SK-N-MC (cell line): ENCODE measurements around the gene THOP1.

ENCODE experiments used
- DNase-seq: peaks from one replicate; pipeline ENCODE4 v3.0.0-alpha.2; 2011; ENCODE audit warnings: low read depth, low spot score
- H3K27ac ChIP-seq: fragments of 200-600 bp; sonication (generic); 2 replicates; pipeline ENCODE4 v1.5.1; 2016; ENCODE audit warnings: mixed run types
- H3K36me3 ChIP-seq: fragments of 200-600 bp; sonication (generic); 2 replicates; pipeline ENCODE4 v1.6.1; 2017; ENCODE audit warnings: antibody characterized with exemption, low read length, mixed read lengths; ENCODE audit not compliant: insufficient read depth
- H3K4me3 ChIP-seq: fragments of 200-600 bp; sonication (generic); 2 replicates; pipeline ENCODE4 v1.5.1; 2016
- H3K9ac ChIP-seq: fragments of 200-600 bp; sonication (generic); 2 replicates; pipeline ENCODE4 v1.8.0; 2017; ENCODE audit warnings: mixed run types, mixed read lengths; ENCODE audit not compliant: insufficient read length
- H3K9me3 ChIP-seq: fragments of 200-600 bp; sonication (generic); 2 replicates; pipeline ENCODE4 v1.6.1; 2017; ENCODE audit warnings: low read depth, mild to moderate bottlenecking, antibody characterized with exemption, low read length, moderate library complexity, mixed read lengths
- EZH2 ChIP-seq: fragments of 200-600 bp; sonication (generic); IDR thresholded peaks from one replicate; pipeline ENCODE4 v1.6.1; 2017; ENCODE audit warnings: antibody characterized with exemption
- FOXP2 ChIP-seq: optimal IDR thresholded peaks from 2 replicates; pipeline ENCODE3; 2011; ENCODE audit warnings: mild to moderate bottlenecking, moderate library complexity; ENCODE audit not compliant: insufficient read depth; ENCODE audit errors: extremely low read length, control extremely low read depth
- POLR2AphosphoS5 ChIP-seq: IDR thresholded peaks from 2 replicates; pipeline ENCODE4 v1.6.1; 2012; ENCODE audit warnings: mild to moderate bottlenecking, low read depth, low read length, borderline replicate concordance

Gene THOP1

GRCh38 chr19:2765376-2765775, 19.9 kb upstream of the THOP1 start:
- Histone ChIP-seq H3K9ac (no peak overlapping the region), H3K9me3 (no peaks in the 10 kb centered on the region), H3K36me3 (peaks cover 36% of the 10 kb centered on the region; the same call in 1 of the 2 replicates), H3K27ac (no peak overlapping the region), H3K4me3 (no peak overlapping the region)
- DNase-seq = no peak
- TF ChIP-seq EZH2 (no peak), POLR2AphosphoS5 (no peak), FOXP2 (no peak)

DNA sequence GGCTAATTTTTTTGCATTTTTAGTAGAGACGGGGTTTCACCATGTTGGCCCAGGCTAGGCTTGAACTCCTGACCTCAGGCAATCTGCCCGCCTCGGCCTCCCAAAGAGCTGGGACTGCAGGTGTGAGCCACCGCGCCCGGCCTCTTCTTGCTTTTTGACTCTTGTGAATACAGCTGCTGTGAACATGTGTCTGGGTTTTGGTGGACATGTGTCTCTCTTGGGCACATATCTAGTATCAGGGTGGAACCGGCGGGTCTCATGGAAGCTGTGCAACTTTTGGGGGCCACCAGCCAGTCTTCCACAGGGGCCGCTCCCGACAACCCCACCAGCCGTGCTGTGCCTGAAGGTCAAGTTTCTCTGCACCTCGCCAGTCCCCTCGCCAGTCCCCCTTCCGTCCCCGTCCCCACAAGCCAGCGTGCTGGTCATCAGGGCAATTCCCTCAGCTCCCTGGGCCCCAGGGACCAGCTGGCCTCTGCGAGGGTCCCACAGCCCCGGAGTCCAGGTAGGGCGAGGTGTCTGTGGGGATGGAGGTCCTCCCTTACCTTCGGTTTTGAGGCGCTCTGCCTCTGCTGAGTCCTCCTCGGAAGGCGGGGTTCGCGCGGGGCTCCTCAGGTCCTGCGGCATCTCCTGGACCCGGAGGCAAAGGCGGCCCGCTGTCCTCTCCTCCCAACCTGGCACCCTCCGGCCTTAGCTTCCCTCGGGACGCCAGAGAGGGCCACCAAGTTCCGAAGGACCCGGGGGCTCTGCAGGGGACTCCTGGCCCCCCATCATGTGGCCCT, 18.5 kb upstream of the THOP1 start:
- no peak for TF ChIP-seq POLR2AphosphoS5
- no peak for TF ChIP-seq FOXP2
- Histone ChIP-seq H3K36me3 (peaks cover 30% of the 10 kb centered on the region; the same call in 1 of the 2 replicates), H3K27ac (no peak overlapping the region), H3K9me3 (no peaks in the 10 kb centered on the region), H3K4me3 (no peak overlapping the region), H3K9ac (no peak overlapping the region)
- DNase-seq = no peak

DNA sequence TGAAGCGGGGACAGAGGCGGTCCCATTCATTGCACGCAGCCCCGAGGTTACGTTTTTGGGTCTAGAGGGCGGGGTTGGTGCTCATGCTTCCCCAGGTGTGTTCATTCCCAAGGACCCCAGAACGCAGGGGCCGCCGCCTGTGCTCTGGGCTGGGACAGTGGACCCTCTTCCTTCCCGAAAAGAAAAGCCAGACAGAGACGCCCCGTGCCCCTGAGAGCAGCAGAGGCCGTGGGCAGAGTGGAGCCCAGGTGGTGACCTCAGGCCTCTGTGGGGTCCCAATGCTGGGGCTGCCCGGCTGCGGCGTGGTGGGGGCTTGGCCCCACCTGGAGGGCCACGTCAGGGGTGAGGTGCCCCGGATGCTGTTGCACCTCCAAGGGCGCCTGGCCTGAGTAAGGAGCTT, 17.6 kb upstream of the THOP1 start:
- TF ChIP-seq POLR2AphosphoS5 (no peak), FOXP2 (no peak), EZH2 (no peak)
- no peaks in the 10 kb centered on the region for H3K9me3 ChIP-seq
- no peak overlapping the region for H3K9ac ChIP-seq
- peaks cover 25% of the 10 kb centered on the region; the same call in 1 of the 2 replicates for H3K36me3 ChIP-seq
- no peak for DNase-seq
- no peak overlapping the region for H3K27ac ChIP-seq
- H3K4me3 ChIP-seq = no peak overlapping the region

- Histone ChIP-seq H3K4me3 (no peak overlapping the region), H3K36me3 (peaks cover 22% of the 10 kb centered on the region; the same call in 1 of the 2 replicates), H3K27ac (no peak overlapping the region), H3K9me3 (no peaks in the 10 kb centered on the region), H3K9ac (no peak overlapping the region)
- no peak for TF ChIP-seq POLR2AphosphoS5
- TF ChIP-seq EZH2 = no peak
- no peak for TF ChIP-seq FOXP2
- DNase-seq = no peak
These were observed 16.8 kb upstream of the THOP1 start for GRCh38 chr19:2768365-2769132.

GRCh38 chr19:2769218-2769617, 16.1 kb upstream of the THOP1 start:
- no peak overlapping the region for H3K4me3 ChIP-seq
- no peak overlapping the region for H3K9ac ChIP-seq
- DNase-seq = no peak
- no peaks in the 10 kb centered on the region for H3K9me3 ChIP-seq
- TF ChIP-seq EZH2 (no peak), POLR2AphosphoS5 (no peak), FOXP2 (no peak)
- H3K36me3 ChIP-seq = peaks cover 16% of the 10 kb centered on the region; the same call in 1 of the 2 replicates
- H3K27ac ChIP-seq = no peak overlapping the region

DNA sequence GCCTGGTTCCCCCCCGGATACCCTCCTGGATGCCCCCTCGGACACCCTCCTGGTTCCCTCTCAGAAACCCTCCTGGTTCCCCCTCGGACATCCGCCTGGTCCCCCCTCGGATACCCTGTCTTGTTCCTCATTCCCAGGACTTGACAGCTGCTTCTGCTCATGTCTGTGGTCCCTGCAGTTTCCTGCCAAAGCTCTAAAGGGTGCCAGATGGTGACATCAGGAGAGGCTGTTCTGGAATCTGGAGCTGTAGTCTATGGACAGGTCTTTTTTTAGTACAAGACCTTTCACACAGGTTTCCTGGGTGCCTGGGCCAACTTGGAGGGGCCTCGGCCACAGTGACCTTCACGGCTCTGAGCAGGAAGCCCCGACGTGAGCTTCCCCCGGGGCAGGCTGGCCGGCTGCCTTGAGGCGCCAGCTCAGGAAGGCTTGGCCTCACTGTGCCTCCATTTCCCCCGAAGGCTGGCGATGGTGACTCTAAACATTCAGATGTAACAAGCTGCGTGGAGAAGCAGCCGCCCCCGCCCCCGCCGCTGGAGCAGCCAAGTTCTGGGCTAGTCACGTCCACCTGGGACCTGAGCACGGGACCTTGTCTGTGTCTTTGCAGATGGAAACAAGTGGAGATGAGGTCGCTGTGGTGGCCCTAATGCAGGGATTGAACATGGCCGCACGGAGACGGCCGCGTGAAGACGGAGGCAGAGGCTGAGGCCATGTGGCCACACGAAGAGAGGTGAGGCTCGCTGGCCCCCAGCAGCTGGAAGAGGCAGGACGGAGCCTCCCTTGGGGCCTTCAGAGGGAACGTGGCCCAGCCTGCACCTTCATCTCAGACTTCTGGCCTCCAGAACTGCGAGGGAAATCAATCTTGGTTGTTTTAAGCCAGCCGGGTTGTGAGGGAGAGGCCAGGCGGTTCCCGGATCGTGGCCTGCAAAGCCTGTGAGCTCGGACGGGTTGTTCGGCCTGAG, 15.0 kb upstream of the THOP1 start:
- Histone ChIP-seq H3K9ac (no peak overlapping the region), H3K36me3 (peaks cover 11% of the 10 kb centered on the region; the same call in 1 of the 2 replicates)
- TF ChIP-seq POLR2AphosphoS5 (no peak), EZH2 (no peak), FOXP2 (no peak)

GRCh38 chr19:2771786-2772674, 13.3 kb upstream of the THOP1 start:
- TF ChIP-seq FOXP2 = no peak
- TF ChIP-seq EZH2 = no peak
- no peak for TF ChIP-seq POLR2AphosphoS5
- Histone ChIP-seq H3K27ac (no peak overlapping the region), H3K9ac (no peak overlapping the region), H3K36me3 (peaks cover under 1% of the 10 kb centered on the region; the same call in 1 of the 2 replicates), H3K9me3 (no peaks in the 10 kb centered on the region), H3K4me3 (no peak overlapping the region)
- no peak for DNase-seq

More for the DNA sequence above, 15.0 kb upstream of the THOP1 start:
- no peak overlapping the region for H3K4me3 ChIP-seq
- H3K27ac ChIP-seq = no peak overlapping the region
- no peak for DNase-seq
- no peaks in the 10 kb centered on the region for H3K9me3 ChIP-seq
